Peyer's patch (tissue), 4 donors: ENCODE results near the gene OR10J5. TPM values are rescaled to one million over a fixed set of nuclear protein-coding genes. Genes with fewer than 3 reads are reported as not detected.
A peak's percentile ranks its signal among the peaks of the same experiment; 100 is the strongest.
"Not testable (repeated sequence)": the region's sequence is repeated elsewhere in the genome, so short reads cannot be mapped to it uniquely, and the experiment has no call there.

Experiments
- DNase-seq, 3 donors: peaks; one replicate each; pipeline ENCODE4 v3.0.0-alpha.2; 2017 to 2019
- H3K27ac ChIP-seq, 4 donors: fragments of 200-600 bp; sonication (generic); one replicate each; pipeline ENCODE4 v1.5.1; 2016 to 2019
- H3K27me3 ChIP-seq, 2 donors: fragments of 200-600 bp; sonication (generic); one replicate each; pipeline ENCODE4 v1.5.1; 2019
- H3K36me3 ChIP-seq, 3 donors: fragments of 200-600 bp; sonication (generic); one replicate each; pipeline ENCODE4 v1.5.1; 2016 to 2019
- H3K4me1 ChIP-seq, 4 donors: fragments of 200-600 bp; sonication (generic); one replicate each; pipeline ENCODE4 v1.5.1; 2016 to 2019
- H3K4me3 ChIP-seq, 4 donors: fragments of 200-600 bp; sonication (generic); 1 replicate in 3 of 4; 2 replicates in 1 of 4; pipeline ENCODE4 v1.5.1; 2016 to 2019; ENCODE audit warnings: mild to moderate bottlenecking in 1 of 4
- H3K9me3 ChIP-seq, 4 donors: fragments of 200-600 bp; sonication (generic); one replicate each; pipeline ENCODE4 v1.5.1; 2016 to 2019; ENCODE audit warnings: mild to moderate bottlenecking in 1 of 4
- POLR2A ChIP-seq, 2 donors: fragments of 450-650 bp; IDR thresholded peaks; one replicate each; pipeline ENCODE4 v1.5.1; 2017; ENCODE audit warnings: antibody characterized with exemption in 2 of 2, mild to moderate bottlenecking in 2 of 2, moderate library complexity in 2 of 2
- total RNA-seq, 4 donors: library from RNA; depleted of rRNA; stranded (reverse); fragments of >200 nt; gene quantifications; one replicate each; pipeline ENCODE4 v1.1.0, GENCODE V29; 2016
- TF ChIP-seq, protein P1 (sequence below), 6 experiments: fragments of 450-650 bp in 4 of 6; fragments of 200-600 bp in 2 of 6; sonication (generic) in 1 of 6; IDR thresholded peaks; one replicate each; pipeline ENCODE4 v1.5.1; 2017 to 2019; ENCODE audit warnings: antibody characterized with exemption in 6 of 6, mild to moderate bottlenecking in 3 of 6, moderate library complexity in 1 of 6

The OR10J5 gene
- total RNA-seq, 4 donors from 2014 or later = not detected

DNA sequence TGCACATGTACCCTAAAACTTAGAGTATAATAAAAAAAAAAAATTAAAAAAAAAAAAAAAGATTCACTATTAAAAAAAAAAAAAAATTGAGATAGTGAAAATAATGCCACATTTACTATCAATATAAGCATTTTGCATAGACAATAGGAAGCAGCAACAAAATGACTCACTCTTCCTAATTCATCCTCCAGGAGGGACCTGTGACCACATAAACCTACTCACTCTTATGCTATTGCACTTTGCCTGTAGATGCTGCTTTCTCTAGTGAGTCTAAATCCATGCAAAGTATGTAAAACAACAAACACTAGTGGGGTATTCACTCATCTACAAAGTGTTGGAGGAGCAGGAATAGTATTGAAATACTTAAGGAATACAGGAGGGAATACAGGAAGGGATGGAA lies 2.9 kb downstream of the OR10J5 start:
- H3K27ac ChIP-seq = no peak overlapping the region
- no peak for DNase-seq
- no peaks in the 10 kb centered on the region for H3K27me3 ChIP-seq
- H3K4me3 ChIP-seq = no peak overlapping the region
- TF ChIP-seq, protein P1, sequence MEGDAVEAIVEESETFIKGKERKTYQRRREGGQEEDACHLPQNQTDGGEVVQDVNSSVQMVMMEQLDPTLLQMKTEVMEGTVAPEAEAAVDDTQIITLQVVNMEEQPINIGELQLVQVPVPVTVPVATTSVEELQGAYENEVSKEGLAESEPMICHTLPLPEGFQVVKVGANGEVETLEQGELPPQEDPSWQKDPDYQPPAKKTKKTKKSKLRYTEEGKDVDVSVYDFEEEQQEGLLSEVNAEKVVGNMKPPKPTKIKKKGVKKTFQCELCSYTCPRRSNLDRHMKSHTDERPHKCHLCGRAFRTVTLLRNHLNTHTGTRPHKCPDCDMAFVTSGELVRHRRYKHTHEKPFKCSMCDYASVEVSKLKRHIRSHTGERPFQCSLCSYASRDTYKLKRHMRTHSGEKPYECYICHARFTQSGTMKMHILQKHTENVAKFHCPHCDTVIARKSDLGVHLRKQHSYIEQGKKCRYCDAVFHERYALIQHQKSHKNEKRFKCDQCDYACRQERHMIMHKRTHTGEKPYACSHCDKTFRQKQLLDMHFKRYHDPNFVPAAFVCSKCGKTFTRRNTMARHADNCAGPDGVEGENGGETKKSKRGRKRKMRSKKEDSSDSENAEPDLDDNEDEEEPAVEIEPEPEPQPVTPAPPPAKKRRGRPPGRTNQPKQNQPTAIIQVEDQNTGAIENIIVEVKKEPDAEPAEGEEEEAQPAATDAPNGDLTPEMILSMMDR (IDR thresholded peaks at IDR 0.05) = no peak
- no peak for TF ChIP-seq POLR2A (IDR thresholded peaks at IDR 0.05)
- H3K36me3 ChIP-seq = no peaks in the 10 kb centered on the region
- no peaks in the 10 kb centered on the region for H3K4me1 ChIP-seq
- no peaks in the 10 kb centered on the region for H3K9me3 ChIP-seq

DNA sequence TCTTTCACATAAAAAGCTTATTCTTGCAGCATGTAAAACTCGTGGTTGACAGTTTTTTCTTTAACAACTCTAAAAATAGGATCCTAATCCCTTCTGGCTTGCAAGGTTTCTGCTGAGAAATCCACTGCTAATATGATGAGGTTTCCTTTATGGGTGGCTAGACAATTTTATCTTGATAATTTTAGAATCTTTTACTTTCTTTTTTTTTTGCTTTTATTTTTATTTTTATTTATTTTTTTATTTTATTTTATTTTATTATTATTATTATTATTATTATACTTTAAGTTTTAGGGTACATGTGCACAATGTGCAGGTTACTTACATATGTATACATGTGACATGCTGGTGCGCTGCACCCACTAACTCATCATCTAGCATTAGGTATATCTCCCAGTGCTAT lies 11.0 kb downstream of the OR10J5 start:
- H3K4me3 ChIP-seq, DNase-seq, H3K27ac ChIP-seq, H3K36me3 ChIP-seq, H3K27me3 ChIP-seq, H3K9me3 ChIP-seq, H3K4me1 ChIP-seq: not testable (repeated sequence)

DNA sequence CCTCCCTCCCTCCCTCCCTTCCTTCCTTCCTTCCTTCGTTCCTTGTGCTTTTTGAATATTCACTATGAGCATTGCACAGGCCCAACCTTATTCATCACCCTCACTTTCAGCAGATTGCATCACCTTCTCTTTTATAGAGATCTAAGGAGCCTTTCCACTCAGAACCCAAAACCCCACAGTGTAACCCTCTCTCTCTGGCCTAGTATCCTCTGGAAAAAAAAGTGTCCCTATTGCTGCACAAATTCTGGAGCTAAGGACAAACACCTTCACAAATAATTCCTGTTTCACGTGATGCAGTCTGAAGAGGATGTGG lies 25.6 kb downstream of the OR10J5 start:
- H3K27ac ChIP-seq = peak overlapping the region in 1 of 4 donors; percentile 20
- no peak for DNase-seq

DNA sequence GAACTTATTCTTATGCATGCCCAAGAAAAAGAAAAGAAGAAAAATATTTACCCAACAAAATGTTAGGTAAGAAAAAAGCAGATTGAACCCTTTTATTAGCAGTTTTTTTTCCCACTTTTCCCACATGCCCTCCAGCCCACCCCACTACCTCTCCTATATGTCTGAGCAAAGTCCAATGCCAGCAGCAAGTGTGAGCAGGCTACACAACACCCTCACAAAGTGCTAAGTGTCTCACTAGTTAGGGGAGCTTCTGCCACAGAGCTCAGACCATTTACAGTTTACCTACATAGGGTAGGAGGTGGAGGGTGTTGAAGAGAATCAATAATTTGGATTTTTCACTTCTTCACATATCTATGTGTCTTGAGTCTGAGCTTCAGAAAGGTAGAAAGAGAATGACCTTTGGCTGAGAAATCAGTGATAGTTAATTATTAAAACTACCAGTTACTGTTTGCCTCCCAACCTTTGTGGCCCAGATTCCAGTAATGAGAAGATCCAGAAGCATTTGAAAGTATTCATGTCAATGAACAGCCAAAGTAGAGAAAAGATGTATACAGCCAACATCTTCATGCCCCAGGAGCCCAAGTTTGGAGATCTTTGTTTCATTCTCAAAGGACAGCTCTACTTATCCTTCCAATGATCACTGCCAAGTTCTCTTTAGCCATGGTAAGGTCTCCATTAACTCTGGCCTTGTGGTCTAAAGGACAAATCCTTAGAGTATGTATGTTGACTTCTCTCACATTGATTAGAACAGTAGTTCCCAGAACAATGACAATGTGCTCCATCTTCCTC lies 26.2 kb downstream of the OR10J5 start:
- TF ChIP-seq, protein P1 (IDR thresholded peaks at IDR 0.05) = no peak
- no peak for TF ChIP-seq POLR2A (IDR thresholded peaks at IDR 0.05)
- Histone ChIP-seq H3K27ac (no peak overlapping the region), H3K4me3 (no peak overlapping the region), H3K27me3 (no peaks in the 10 kb centered on the region), H3K36me3 (no peaks in the 10 kb centered on the region), H3K9me3 (no peaks in the 10 kb centered on the region), H3K4me1 (no peaks in the 10 kb centered on the region)
- no peak for DNase-seq

More for the DNA sequence above, 25.6 kb downstream of the OR10J5 start:
- H3K4me3 ChIP-seq = no peak overlapping the region
- H3K36me3 ChIP-seq = no peaks in the 10 kb centered on the region
- no peaks in the 10 kb centered on the region for H3K4me1 ChIP-seq
- no peaks in the 10 kb centered on the region for H3K27me3 ChIP-seq
- no peaks in the 10 kb centered on the region for H3K9me3 ChIP-seq
- TF ChIP-seq, protein P1 (IDR thresholded peaks at IDR 0.05) = no peak
- TF ChIP-seq POLR2A (IDR thresholded peaks at IDR 0.05) = no peak

DNA sequence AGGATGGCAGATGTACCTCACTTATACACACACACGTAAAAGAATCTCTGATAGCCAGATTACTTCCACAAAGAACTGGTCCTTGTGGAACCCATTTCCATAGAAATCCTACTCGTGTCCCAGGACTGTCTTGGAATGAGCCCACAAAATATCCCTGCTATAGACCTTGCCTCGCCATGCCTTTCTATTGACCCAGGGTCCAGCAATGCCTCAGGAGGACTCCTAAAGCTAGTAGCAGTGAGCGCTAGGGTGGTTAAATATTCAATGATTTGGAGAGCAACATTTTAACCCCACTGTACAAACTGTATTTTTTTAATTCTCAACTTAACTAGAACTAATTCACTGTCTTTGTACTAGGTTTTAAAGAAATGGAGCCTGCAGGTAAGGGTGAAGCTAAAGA lies 26.9 kb downstream of the OR10J5 start:
- H3K4me3 ChIP-seq = no peak overlapping the region
- DNase-seq = no peak
- H3K27me3 ChIP-seq = no peaks in the 10 kb centered on the region
- H3K4me1 ChIP-seq = no peaks in the 10 kb centered on the region
- H3K27ac ChIP-seq = no peak overlapping the region
- TF ChIP-seq POLR2A (IDR thresholded peaks at IDR 0.05) = no peak
- TF ChIP-seq, protein P1 (IDR thresholded peaks at IDR 0.05) = no peak
- H3K36me3 ChIP-seq = no peaks in the 10 kb centered on the region
- H3K9me3 ChIP-seq = no peaks in the 10 kb centered on the region

DNA sequence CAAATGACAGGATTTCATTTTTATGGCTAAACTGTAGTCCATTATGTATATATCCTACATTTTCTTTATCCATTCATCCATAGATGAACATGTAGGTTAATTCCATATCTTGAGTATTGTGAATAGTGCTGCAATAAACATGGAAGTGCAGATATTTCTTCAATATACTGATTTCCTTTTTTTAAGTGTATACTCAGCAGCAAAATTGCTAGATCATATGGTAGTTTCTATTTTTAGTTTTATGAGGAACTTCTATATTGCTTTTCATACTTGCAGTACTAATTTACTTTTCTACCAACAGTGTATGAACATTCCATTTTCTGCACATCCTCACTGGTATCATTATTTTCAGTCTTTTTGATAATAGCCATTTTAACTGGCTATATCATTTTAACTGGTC lies 30.1 kb downstream of the OR10J5 start:
- no peaks in the 10 kb centered on the region for H3K27me3 ChIP-seq

More for the DNA sequence above, 30.1 kb downstream of the OR10J5 start:
- TF ChIP-seq, protein P1 (IDR thresholded peaks at IDR 0.05) = no peak
- TF ChIP-seq POLR2A (IDR thresholded peaks at IDR 0.05) = no peak
- no peaks in the 10 kb centered on the region for H3K36me3 ChIP-seq
- no peaks in the 10 kb centered on the region for H3K4me1 ChIP-seq
- no peak for DNase-seq
- no peak overlapping the region for H3K27ac ChIP-seq
- H3K9me3 ChIP-seq = no peaks in the 10 kb centered on the region
- H3K4me3 ChIP-seq = no peak overlapping the region
